Amygdala (tissue), 56 donors: ENCODE data around the gene WWTR1.
A peak's percentile ranks its signal among the peaks of the same experiment; 100 is the strongest.

ENCODE experiments used
- DNase-seq, 56 donors: peaks; one replicate each; lab custom pipeline; 2025; lab: John Stamatoyannopoulos, UW

Gene WWTR1

DNA sequence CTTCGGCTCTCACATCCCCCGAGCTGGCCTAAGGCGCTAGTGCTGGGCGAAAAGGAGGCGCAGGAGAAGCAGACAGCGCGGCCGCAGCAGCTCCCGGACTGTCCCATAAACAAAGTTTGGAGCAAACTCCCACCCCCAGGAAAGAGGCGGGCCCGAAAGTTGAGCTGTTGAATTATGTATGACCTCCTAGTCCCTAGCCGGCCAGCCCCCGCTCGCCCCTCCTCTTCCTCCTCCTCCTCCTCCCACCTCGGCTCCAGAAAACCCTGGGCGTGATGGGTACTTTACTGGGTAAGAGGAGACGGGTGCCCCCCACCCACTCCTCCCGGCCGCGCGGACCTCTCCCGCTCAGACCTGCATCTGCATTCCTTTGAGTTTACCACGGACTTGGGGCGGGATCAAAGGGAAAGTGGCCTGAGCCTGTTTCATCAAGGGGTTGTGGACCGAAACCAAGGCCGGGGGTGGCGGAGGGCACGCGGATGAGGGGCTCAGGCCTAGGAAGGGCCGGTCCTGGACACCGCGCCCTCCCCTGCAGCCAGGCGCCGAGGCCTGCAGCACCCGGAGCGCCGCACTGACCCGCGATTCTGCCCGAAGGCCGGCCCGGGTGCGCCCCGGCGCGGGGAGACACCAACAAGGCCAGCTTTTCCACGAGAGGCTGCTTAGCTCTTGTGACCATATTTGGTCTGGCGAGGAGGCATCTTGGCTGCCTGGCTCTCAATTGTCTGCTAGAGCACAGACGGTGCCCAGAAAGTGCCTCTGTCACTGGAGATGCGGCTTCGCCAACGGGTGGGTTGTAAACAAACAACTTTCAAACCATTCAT is at the start of gene WWTR1:
Gene WWTR1 (minus strand): TSS at position 100 of the 818 bp plus-strand sequence. CDS start 719 bp downstream, outside the sequence.
- peak in 55 of 56 donors; percentile 30 to 83 (median 68) for DNase-seq

DNA sequence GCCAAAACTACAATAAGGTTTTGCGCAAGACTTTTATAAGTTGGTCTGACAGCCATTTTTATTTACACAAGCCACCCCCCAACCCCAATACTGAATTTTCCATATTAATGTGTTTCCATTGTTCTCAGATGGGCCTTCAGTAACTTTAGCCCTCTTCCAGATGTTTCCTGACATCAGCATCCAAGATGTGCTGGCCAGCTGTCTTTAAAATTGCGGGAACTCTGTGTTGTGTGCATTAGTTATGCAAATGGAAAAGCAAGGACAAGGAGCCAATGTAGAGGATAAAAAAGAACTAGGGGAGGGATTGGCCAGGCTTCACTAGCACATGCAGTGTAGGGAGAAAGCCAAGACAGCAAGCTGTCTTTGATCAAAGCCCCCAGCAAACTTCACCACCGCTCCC is 49.1 kb upstream of the WWTR1 start:
- DNase-seq, result peak in 2 of 56 donors; percentile 12 to 17

DNA sequence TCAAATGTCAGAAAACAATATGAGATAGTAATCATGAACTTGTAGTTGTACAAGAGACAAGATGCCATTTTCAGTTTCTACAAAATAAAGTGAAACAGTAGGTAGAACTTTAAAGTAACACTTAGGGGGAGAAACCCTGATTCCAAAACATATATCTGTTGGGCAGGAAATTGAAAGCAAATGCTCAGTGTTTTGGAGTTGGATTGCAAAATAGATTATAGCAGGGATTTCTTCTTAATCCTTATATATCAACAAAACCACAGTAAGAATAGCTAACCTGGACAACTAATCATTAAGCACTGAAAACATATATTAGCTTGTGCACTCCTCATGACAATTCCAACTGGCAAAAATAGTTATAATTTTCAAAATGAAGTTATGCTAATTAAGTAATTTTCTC is 47.6 kb upstream of the WWTR1 start:
- DNase-seq, result no peak

DNA sequence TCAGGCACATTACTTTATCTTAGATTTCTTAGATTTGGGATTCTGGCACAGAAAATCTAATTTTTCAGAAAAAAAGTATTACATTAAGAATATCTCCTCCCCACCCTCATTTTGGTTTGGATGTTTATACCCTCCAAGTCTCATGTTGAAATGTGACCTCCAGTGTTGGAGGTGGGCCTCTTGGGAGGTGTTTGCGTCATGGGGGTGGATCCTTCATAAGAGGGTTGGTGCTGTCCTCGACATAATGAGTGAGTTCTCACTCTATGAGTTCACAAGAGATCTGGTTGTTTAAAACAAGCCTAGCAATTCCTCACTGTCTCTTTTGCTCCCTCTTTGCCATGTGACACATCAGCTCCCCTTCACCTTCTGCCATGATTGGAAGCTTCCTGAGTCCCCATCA is 45.6 kb upstream of the WWTR1 start:
- no peak for DNase-seq

DNA sequence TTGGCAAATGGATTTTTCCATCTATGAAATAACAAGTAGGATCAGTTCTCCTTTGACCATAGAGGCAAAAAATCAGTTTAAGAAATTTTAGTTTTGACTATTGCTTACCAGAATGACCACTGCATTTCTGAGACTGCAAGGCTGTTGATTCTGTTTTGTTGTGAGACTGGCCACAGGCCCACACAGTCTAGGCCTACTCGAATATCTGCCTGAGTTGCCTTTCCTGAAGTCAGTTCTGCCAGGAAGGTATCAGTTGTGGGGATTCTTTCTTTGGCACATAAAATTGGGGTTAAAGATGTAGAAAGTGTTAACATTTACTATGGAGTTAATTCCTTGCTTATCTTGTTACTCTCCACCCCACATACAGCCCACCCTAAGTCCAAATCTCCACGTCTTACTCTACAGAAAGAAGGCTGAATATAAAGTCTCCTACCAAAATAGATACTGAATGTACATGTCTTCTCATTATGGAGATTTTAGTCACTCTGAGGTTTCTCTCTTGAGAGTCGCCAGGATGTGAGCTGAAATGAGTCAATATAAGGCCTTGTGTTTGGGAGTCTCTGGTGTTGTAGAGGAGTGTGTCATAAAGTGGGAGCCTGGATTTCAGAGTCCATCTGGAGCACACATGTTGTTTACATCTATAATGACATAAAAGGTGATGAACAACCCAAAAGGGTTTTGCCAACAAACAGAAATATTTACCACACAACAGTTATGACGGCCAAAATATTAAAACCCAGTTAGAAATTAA is 45.0 kb upstream of the WWTR1 start:
- DNase-seq, result no peak

DNA sequence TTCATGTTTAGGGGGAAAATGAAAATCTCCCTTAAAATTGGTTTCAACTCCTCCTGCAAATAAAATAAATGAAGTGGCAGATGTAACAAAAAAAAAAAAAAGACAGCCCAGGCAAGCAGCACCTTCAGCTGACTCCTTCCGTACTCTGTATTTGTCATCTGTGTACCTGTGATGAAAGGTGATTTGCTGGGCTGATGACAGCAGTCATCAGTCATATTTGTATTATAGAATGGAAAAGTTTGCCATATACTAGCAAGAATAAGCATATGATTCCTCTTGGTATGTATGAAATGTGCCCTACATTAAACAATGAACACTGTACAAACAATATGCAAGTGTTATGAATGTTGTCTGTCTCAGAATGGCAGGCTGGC is 44.1 kb upstream of the WWTR1 start:
- DNase-seq, result no peak

DNA sequence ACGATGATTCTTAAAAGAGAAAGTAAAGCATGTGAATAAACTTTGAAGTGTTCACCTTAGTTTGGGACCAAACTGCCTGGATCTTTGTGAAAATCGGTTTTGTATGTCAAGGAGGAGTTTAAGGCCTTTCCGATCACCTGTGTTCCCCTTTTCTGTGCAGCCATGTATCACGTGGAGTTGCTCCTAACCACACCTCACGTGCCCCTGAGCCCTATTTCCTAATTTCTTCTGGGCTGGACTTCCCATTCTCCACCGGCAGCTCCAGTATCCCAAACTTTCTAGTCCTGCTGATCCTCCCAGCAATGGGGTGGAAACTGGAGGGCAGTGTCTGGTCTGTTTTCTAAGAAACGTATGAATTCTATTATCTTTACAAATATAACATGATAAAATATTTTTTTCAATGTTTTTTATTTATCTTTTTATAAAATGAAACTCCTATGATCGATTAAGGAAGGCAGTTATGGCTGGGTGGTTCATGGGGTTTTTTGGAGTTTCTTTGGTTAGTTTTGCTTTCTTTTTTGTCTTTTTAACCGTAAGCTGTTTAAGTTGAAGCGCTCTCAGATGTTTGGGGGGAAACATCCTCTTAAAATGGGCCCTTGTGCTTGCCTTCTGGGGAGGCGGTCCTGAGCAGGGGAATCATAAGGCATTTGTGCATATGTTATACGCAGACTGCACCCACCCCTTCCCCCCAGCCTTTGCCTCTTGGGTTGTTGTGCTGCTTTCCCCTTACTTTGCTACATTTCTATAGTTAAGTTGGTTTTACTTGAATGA is 43.6 kb upstream of the WWTR1 start:
- DNase-seq, result no peak

DNA sequence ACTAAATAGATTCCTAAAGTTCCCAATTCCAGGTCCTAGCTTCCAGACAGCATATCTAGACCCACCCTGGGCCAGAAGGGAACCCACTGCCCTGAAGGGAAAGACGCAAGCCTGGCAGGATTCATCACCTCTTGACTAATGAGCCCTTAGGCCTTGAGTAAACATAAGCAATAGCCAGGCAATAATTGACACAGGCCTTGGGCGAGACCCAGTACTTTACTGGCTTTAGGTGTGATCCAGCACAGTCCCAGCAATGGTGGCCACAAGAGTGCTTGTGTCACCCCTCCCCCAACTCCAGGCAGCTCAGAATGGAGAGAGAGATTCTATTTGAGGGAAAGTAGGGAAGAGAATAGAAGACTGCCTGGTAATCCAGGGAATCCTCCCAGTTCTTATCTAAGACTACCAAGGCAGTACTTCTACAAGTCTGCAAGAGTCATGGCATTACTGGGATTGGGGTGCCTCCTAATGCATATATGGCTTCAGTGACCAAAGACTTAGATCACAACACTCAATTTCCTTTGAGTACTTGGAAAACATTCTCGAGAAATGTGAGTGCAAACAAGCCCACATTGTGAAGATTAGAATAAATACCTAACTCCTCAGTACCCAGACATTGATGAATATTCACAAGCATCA is 30.4 kb upstream of the WWTR1 start:
- no peak for DNase-seq

DNA sequence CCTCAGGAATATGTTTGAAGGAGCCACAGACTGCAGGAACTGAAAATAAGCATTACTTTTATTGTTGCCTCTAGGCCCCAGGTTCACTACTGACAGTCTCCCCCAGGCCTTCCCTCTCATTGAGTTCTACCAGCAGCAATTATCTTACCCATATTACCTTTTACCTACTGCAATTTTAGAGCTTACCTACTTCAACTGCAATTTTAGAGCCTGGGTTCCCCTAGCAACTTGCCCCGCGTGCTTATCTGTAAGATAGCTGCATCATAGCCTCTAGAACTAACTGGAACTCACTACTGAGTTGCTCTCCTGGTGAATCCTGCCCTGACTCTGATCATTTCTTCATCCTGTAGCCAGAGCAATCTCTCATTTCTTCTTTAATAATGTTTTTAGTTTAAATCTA is 29.2 kb upstream of the WWTR1 start:
- DNase-seq, result no peak

DNA sequence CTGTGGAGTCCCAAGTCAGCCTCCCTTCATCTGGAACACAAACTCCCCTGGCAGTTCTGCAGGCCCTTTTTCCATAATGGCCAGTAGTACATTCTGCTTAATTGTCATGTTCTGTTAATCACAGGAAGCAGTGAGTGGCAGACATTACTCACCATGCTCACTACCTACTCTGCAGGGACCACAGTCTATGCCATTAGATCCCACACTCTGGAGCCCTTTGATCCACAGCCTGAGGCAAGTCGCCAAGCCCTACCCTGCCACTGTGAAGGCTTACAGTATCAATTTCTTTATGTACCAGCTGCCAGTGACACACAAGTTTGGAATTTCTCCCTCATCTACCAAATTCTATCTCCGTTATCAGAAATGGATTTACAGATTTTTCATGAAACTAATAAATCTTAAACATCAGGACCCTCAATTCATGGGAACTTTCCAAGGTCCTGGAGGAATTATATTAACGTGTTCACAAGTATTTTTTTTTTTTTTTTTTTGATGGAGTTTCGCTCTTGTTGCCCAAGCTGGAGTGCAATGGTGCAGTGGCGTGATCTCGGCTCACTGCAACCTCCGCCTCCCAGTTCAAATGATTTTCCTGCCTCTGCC is 20.6 kb upstream of the WWTR1 start:
- DNase-seq, result no peak

DNA sequence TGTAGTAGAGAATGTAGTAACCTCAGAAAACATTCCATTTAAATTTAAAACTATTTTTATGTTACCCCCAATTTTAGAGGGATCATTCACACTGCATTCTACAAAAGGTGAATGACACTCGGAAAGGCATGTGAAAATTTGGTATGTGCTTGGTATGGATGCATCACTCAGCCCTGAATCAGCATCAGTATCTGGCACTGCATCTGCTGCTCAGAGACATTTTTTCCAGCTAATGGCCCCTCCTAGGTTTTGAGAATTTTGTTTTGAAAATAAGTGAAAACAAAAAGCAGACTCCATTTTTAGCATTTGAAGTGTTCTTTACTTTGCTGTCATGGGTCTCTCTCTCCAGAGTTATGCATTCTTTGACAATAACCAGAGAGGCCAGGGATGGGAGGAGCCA is 15.6 kb upstream of the WWTR1 start:
- DNase-seq, result no peak

DNA sequence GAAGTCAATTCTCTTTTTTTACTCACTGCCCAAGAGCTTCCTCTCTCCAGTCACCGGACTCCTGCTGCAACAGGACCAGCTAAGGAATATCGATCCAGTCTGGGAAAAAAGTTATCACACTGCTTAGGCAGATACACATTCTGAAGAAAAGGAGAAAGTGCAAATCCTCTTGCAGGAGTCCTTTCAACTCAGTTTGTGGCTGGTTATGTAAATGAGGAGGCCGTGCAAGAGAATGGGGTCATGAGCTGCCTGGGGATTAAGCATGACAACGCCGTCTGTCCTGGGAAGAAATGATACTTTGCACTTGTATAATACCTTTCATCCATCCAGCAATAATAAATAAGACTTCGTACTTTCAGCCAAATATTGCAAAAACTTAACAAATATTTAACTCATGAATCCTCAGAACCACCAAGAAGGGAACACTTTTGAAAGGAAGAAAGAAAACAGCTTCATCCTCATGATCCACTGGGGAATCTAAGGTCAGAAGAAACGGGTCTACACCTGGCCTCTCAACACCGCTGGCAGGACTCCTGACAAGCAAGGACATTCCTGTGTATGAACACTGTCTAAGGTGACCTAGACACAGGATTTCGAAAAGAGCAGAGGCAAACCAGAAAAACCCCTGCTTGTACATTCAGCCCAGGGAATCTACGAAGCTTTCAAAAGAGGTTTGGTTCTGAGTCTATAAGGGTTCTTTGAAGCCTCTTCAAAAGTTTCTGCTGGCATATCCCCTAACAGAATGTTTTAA is 13.1 kb upstream of the WWTR1 start:
- no peak for DNase-seq

DNA sequence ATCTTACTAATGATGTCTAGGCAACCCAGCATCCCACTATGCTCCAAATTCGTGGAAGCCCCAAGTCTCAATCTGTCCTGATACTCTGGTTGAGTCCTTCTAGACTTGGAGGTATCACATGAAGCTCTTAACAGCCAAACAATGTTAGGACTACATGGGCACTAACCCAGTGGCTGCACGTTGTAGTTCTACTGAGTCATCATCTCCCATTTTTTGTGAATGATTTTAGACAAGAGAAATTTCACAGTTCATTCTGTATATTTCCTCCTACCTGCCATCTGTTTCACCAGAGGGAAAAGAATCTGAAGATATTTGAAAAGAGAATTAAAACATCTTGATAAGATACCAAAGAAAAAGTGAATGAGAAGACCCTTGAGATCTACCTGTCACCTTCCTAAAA is 9.8 kb upstream of the WWTR1 start:
- DNase-seq, result no peak

DNA sequence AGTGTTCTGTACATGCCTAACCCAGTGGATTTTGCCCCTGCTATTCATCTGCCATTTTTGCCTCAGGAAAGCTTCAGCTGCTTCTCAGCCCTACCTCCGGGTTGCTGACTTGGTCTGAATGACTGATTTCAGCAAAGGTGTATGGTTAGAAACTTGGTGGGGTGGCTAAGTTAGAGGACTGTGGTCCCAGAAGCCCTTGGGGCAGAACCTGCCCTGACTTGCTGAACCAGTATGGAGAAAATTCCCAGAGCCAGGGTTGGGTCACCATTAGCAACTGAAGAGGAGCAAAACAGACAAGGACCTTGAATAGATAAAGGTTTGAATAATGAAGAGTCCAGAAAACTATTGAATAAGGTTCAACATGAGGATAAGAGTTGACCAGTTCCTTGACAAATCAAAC is 6.1 kb upstream of the WWTR1 start:
- no peak for DNase-seq

DNA sequence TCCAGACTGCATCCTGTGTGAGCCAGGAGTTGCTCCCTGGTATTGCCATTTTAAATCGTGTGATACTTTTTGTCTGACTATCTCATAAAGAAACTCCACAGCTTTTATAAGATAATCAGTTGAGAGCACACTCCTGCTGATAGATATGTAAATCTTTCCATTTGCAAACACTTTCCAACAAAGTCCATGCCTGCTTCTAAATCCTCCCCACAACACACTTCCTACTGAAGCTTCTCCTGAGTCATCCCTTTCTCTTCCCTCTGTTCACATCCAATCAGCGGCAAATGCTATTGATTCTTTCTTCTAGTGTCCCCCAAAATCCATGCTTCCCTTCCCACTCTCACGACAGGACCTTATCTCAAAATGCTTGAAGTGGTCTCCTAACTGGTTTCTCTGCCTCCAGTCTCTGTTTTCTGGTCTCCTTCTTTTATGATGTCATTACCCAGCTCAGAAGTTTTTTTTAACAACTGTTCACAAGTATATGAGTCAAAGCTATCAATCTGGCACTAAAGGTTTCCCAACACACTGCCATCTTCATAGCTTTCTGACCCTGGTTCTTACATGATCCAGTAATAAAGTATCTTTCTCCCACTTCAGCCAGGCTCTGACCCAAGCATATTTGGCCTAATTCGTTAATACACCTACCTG is 4.5 kb upstream of the WWTR1 start:
- no peak for DNase-seq

DNA sequence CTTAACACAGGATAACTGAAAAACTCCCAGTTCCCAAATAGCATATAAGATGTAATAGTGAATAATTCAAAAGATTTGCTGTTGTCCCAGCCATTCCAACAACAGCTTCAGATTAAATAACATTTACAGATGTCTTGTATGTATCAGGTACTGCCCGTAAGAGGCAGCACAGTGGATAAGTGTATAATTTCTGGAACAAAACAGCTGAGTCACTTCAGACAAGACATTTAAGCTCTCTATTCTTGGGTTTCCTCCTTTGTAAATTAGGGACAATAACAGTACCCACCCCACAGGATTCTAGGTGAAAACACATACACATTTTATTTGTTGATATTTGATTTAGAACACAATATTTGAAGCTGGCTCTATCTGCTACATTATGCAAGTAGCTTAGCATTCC is 2.6 kb upstream of the WWTR1 start:
- DNase-seq, result no peak

DNA sequence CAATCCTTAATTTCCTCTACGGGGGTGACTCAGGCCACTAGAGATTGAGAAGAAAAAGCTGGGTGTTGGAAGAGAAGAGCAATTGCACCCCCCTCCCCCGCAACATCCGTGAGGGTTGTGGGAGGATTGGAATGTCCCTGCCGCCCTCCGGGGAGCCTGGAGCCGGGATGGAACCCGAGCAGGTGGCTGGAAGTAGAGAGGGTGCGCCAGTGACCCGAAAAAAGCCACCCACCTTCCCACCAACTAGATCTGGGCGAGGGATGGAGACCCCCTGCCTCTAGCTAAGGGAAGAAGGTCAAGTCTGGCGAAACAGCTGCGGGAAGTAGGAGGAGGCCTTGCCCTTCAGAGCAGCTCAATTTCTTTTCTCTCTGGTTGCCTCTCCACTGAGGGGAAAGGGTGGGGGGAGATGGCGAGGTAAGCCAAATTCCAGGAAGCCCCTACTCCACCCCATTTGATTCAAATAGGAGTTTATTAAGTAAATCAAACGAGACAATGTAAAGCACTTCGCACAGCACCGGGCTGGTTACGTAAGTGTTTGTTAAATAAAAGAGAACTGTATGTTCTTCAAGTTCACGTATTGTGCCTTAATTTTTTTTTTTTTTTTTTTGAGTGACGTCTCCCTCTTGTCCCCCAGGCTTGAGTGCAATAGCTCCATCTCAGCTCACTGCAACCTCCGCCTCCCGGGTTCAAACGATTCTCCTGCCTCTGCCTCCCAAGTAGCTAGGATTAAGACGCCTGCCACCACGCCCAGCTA is 1.1 kb upstream of the WWTR1 start:
- DNase-seq, result peak in 2 of 56 donors; percentile 19 to 38

DNA sequence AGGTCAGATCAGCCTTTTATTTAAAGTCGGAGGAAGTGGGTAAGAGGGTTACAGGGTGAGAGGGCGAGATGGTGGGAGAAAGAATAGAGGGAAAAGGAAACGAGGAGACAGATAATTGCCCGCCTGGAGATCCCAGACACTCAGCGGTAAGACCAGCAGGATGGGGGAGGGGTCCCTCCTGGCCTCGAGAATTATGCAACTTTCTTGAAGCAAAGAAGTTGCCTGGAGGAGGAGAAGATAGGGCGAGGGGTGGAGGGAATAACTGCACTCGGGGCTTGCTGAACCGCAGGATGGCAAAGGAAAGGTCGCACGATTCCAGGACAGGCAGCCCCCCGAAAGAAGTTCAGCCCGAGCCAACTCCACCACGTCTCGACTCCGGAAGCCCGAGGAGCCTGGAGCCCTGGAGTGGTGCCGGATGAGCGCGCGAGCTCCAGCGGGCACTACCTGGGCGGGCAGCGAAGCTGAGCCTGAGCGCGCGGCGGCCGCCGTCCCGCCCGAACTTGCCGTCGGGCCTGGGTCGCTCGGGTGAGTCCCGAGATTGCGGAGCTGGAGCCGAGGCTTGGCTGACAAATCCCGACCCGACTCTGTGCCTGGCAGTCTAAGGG is 402 bp downstream of the WWTR1 start:
- peak in 7 of 56 donors; percentile 37 to 57 (median 55) for DNase-seq
